CD14-positive monocyte (primary cell): ENCODE data around the gene RFK. TPM values are rescaled to one million over a fixed set of nuclear protein-coding genes. Genes with fewer than 3 reads are reported as not detected.
A peak's percentile ranks its signal among the peaks of the same experiment; 100 is the strongest.

ENCODE experiments used
- DNase-seq, 3 donors: peaks; one replicate each; pipeline ENCODE4 v3.0.0-alpha.2; 2011 to 2022
- H2AFZ ChIP-seq: 2 replicates; pipeline ENCODE4 v1.6.0; 2012; ENCODE audit warnings: mild to moderate bottlenecking, low read depth, low read length, inconsistent platforms; ENCODE audit not compliant: insufficient read depth, poor library complexity, severe bottlenecking
- H3K27ac ChIP-seq, 2 donors: 1 replicate in 1 of 2; 2 replicates in 1 of 2; pipeline ENCODE4 v1.5.1; 2012 to 2013; ENCODE audit warnings: low read length in 2 of 2, control low read depth in 1 of 2, inconsistent platforms in 1 of 2, low read depth in 1 of 2, mild to moderate bottlenecking in 1 of 2
- H3K27me3 ChIP-seq, 2 donors: one replicate each; pipeline versions ENCODE4 v1.6.0 to v1.6.1; 2011 to 2013; ENCODE audit warnings: low read length in 2 of 2; ENCODE audit not compliant: control insufficient read depth in 2 of 2, insufficient read depth in 2 of 2
- H3K36me3 ChIP-seq, 2 donors: replicated peaks in 1 of 2; 1 replicate in 1 of 2; 2 replicates in 1 of 2; pipeline versions ENCODE4 v1.5.1 to v1.6.1; 2012 to 2013; ENCODE audit warnings: low read length in 2 of 2, control low read depth in 1 of 2, inconsistent platforms in 1 of 2, mild to moderate bottlenecking in 1 of 2; ENCODE audit not compliant: insufficient read depth in 2 of 2, control insufficient read depth in 1 of 2
- H3K4me1 ChIP-seq, 2 donors: 1 replicate in 1 of 2; 2 replicates in 1 of 2; pipeline versions ENCODE4 v1.5.1 to v1.6.1; 2012 to 2013; ENCODE audit warnings: low read length in 2 of 2, control low read depth in 1 of 2, inconsistent platforms in 1 of 2, mild to moderate bottlenecking in 1 of 2, moderate library complexity in 1 of 2; ENCODE audit not compliant: insufficient read depth in 2 of 2, control insufficient read depth in 1 of 2
- H3K4me2 ChIP-seq: replicated peaks from 2 replicates; pipeline ENCODE3; 2012; ENCODE audit warnings: low read length, moderate library complexity, mild to moderate bottlenecking; ENCODE audit not compliant: poor library complexity, severe bottlenecking; ENCODE audit errors: extremely low read depth
- H3K4me3 ChIP-seq, 3 experiments: fragments of 200-600 bp in 1 of 3; sonication (generic) in 1 of 3; replicated peaks in 1 of 3; 1 replicate in 2 of 3; 2 replicates in 1 of 3; pipeline ENCODE4 v1.5.1; 2011 to 2013; ENCODE audit warnings: low read length in 3 of 3, mild to moderate bottlenecking in 3 of 3, control low read depth in 2 of 3, low read depth in 2 of 3, inconsistent platforms in 1 of 3, moderate library complexity in 1 of 3
- H3K79me2 ChIP-seq: 2 replicates; pipeline ENCODE4 v1.6.0; 2012; ENCODE audit warnings: mild to moderate bottlenecking, control low read depth, inconsistent platforms, low read length, moderate library complexity; ENCODE audit not compliant: insufficient read depth
- H3K9ac ChIP-seq: 2 replicates; pipeline ENCODE4 v1.6.0; 2017; ENCODE audit warnings: low read length, mild to moderate bottlenecking; ENCODE audit not compliant: insufficient read depth, poor library complexity, severe bottlenecking
- H3K9me3 ChIP-seq, 2 donors: replicated peaks in 1 of 2; 1 replicate in 1 of 2; 2 replicates in 1 of 2; pipeline versions ENCODE4 v1.5.1 to v1.6.1; 2012 to 2013; ENCODE audit warnings: low read length in 2 of 2, control low read depth in 1 of 2; ENCODE audit not compliant: control insufficient read depth in 1 of 2, insufficient read depth in 1 of 2
- H4K20me1 ChIP-seq: 2 replicates; pipeline ENCODE4 v1.6.0; 2012; ENCODE audit warnings: mild to moderate bottlenecking, low read length, control low read depth, moderate library complexity; ENCODE audit not compliant: insufficient read depth
- H3K27ac Mint-ChIP-seq, 7 donors: one replicate each; pipeline ENCODE4 v1.8.0; 2020; ENCODE audit warnings: mild to moderate bottlenecking in 7 of 7, mixed read lengths in 7 of 7, moderate library complexity in 6 of 7, inconsistent platforms in 2 of 7
- H3K27me3 Mint-ChIP-seq, 3 donors: one replicate each; pipeline ENCODE4 v1.8.0; 2021 to 2022; ENCODE audit warnings: low read depth in 3 of 3, mild to moderate bottlenecking in 3 of 3, mixed read lengths in 3 of 3, moderate library complexity in 3 of 3, inconsistent platforms in 1 of 3
- H3K36me3 Mint-ChIP-seq, 2 donors: one replicate each; pipeline ENCODE4 v1.8.0; 2020; ENCODE audit warnings: mixed read lengths in 2 of 2, inconsistent platforms in 1 of 2, mild to moderate bottlenecking in 1 of 2
- H3K4me1 Mint-ChIP-seq: one replicate; pipeline ENCODE4 v1.8.0; 2020; ENCODE audit warnings: mild to moderate bottlenecking, mixed read lengths
- H3K4me3 Mint-ChIP-seq, 2 donors: one replicate each; pipeline ENCODE4 v1.8.0; 2020; ENCODE audit warnings: mild to moderate bottlenecking in 2 of 2, mixed read lengths in 2 of 2, moderate library complexity in 1 of 2
- H3K9me3 Mint-ChIP-seq, 7 donors: one replicate each; pipeline ENCODE4 v1.8.0; 2020 to 2022; ENCODE audit warnings: mixed read lengths in 7 of 7, mild to moderate bottlenecking in 6 of 7, moderate library complexity in 6 of 7, inconsistent platforms in 2 of 7
- CTCF ChIP-seq: fragments of 200-600 bp; IDR thresholded peaks from one replicate; pipeline ENCODE4 v1.8.0; 2022; ENCODE audit warnings: antibody characterized with exemption, mild to moderate bottlenecking
- WGBS: methylation state at CpG from one replicate; pipeline ENCODE4 v1.1.5; 2013; ENCODE audit warnings: missing lambda C conversion rate; ENCODE audit not compliant: insufficient coverage; 5-methylcytosine and 5-hydroxymethylcytosine counted together
- intact Hi-C, 2 donors: fragments of 100-400 bp; cut with micrococcal nuclease; formaldehyde crosslinking; loops; one replicate each; pipeline versions ENCODE4 v1.15.0 to v1.15.1; 2023
- polyA plus RNA-seq, 3 donors: library from polyadenylated mRNA; depleted of rRNA in 1 of 3; unstranded in 2 of 3; stranded (reverse) in 1 of 3; fragments of 300-500 nt in 2 of 3; fragments of >200 nt in 1 of 3; fragmentation: Illumina TruSeq in 2 of 3; gene quantifications; 1 replicate in 2 of 3; 2 replicates in 1 of 3; pipeline ENCODE4 v1.2.3, GENCODE V29; 2012 to 2021

RFK gene
- polyA plus RNA-seq, 3 donors = 5.9 to 46.6 (median 44.4) TPM

DNA sequence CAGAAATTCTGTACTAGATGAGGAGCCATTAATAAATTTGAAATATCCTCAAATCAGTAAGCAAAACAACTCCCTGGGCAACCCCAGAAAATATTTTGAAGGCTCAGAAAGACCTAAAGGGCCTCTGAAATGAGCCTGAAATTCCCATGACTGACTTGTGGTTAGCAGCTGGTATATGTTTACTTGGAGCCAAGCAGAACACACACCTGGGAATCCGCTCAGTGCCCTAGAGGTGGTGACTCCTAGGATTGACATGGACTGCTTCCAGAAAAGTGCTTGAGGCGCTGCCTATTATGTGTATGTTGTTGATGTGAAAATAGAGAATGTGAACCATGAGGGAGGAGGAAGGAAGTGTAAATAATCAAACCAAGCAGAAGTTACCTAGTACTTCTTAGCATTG is 14.7 kb downstream of the RFK start:
- Histone ChIP-seq H3K9ac (no peak overlapping the region), H3K4me3 (no peak overlapping the region), H3K36me3 (peaks cover 13 to 19% of the 10 kb centered on the region in 2 donors), H4K20me1 (no peaks in the 10 kb centered on the region), H2AFZ (no peak overlapping the region), H3K4me2 (no peak overlapping the region), H3K27ac (no peak overlapping the region), H3K4me1 (peaks cover 18 to 19% of the 10 kb centered on the region in 2 donors), H3K79me2 (no peaks in the 10 kb centered on the region), H3K27me3 (no peaks in the 10 kb centered on the region), H3K9me3 (no peaks in the 10 kb centered on the region)
- peak overlapping the region in 1 of 2 donors; percentile 3 for H3K4me3 Mint-ChIP-seq
- peaks cover 24% of the 10 kb centered on the region for H3K4me1 Mint-ChIP-seq
- H3K27me3 Mint-ChIP-seq = no peaks in the 10 kb centered on the region
- intact Hi-C loops = no loop called here
- peaks cover 0 to 9% (median 2%) of the 10 kb centered on the region in 7 donors for H3K9me3 Mint-ChIP-seq
- no peak for DNase-seq
- 88% methylated on average over 1 of the region's 2 CpGs for WGBS
- H3K27ac Mint-ChIP-seq = peak overlapping the region in 2 of 7 donors; percentile 2 to 58
- no peak for TF ChIP-seq CTCF
- peaks cover 15 to 18% of the 10 kb centered on the region in 2 donors for H3K36me3 Mint-ChIP-seq

- no peak overlapping the region for H3K9ac ChIP-seq
- no peak overlapping the region for H3K4me2 ChIP-seq
- Mint-ChIP-seq H3K4me3 (no peak overlapping the region), H3K27me3 (no peaks in the 10 kb centered on the region), H3K27ac (no peak overlapping the region), H3K9me3 (peaks cover 0 to 9% (median 2%) of the 10 kb centered on the region in 7 donors), H3K4me1 (peaks cover 28% of the 10 kb centered on the region), H3K36me3 (peaks cover 9 to 10% of the 10 kb centered on the region in 2 donors)
- DNase-seq = no peak
- H3K79me2 ChIP-seq = no peaks in the 10 kb centered on the region
- no peak overlapping the region for H2AFZ ChIP-seq
- no peak overlapping the region for H3K4me3 ChIP-seq
- H4K20me1 ChIP-seq = no peaks in the 10 kb centered on the region
- H3K27ac ChIP-seq = no peak overlapping the region
- intact Hi-C loops = no loop called here
- H3K27me3 ChIP-seq = no peaks in the 10 kb centered on the region
- peaks cover 3 to 10% of the 10 kb centered on the region in 2 donors for H3K36me3 ChIP-seq
- H3K9me3 ChIP-seq = no peaks in the 10 kb centered on the region
- TF ChIP-seq CTCF = no peak
- peaks cover 18 to 21% of the 10 kb centered on the region in 2 donors for H3K4me1 ChIP-seq
- 79% methylated on average over 3 of the region's 6 CpGs for WGBS
Observed at GRCh38 chr9:76378367-76379073, 15.7 kb downstream of the RFK start.
